GM18861 (cell line): Measurements from ENCODE around the gene TNS1.

Experiments used
- ATAC-seq: cut with Tn5 transposase; IDR thresholded peaks from one replicate; pipeline ENCODE4 v1.9.1; 2021; ENCODE audit not compliant: unreplicated experiment

The TNS1 gene

DNA sequence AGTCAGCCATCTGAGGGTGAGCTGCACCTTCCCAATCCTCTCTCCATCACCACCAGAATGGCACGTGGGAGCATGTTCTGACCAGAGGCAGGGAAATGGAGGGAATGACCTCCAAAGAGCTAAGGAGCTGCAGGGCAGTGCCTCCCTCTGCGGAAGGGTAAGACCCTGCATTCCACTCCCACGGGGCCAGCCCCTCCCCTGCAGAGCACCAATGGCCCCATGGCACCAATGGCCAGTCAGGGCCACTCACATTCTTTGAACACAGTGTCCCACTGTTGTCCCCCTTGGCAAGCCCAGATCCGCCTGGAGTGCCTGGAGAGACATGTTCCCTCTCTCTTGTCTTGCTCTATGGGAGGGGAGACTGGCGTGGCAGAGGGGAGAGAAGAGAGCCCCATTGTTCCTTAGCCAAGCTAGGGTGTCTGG lies 164.4 kb downstream of the TNS1 start:
- ATAC-seq: no peak

DNA sequence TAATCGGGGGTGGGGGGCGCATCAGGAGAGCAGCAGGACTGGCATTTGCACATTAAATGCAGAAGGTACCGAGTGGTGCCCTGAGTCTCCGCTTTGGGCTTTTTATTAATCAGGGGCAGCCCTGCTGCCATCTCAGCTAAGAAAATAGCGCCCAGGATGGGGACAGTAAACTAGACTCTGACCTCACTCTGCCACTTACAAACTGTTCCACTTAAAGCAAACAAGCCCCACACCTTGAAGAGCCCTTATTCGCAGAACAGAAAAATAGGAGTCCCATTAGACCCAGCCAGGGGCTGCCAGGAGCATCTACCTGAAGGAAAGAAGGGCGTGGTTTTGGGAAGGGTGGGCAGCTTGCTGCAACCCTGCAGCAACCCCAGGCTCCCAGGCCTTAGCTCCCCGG lies 165.3 kb downstream of the TNS1 start:
- no peak for ATAC-seq

DNA sequence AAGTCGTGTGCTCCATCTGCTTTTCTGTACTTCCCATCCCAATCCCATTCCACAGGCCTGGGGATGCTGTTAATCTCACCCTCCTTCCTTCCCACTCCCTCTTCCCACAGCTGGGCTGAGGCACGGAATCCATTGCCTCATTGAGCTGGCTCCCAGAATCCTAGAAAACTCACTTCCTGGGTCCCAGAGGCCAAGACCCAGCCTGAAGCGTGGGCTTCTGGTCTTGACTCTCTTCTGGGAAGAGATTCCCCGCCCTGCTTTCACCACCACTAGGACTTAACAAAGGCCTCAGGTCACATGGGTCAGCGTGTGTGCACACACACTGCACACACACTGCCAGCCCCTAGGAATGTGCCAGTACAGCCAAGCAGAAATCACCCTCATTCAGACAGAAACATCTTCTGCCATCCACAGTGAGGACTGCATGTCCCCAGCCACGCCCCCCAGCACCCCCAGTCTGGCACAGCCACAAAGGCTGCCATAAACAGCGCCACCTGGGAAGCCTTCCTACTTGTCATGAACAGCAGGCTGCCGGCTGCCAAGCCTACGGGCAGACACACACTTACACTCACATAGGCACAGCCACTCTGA lies 165.8 kb downstream of the TNS1 start:
- no peak for ATAC-seq

DNA sequence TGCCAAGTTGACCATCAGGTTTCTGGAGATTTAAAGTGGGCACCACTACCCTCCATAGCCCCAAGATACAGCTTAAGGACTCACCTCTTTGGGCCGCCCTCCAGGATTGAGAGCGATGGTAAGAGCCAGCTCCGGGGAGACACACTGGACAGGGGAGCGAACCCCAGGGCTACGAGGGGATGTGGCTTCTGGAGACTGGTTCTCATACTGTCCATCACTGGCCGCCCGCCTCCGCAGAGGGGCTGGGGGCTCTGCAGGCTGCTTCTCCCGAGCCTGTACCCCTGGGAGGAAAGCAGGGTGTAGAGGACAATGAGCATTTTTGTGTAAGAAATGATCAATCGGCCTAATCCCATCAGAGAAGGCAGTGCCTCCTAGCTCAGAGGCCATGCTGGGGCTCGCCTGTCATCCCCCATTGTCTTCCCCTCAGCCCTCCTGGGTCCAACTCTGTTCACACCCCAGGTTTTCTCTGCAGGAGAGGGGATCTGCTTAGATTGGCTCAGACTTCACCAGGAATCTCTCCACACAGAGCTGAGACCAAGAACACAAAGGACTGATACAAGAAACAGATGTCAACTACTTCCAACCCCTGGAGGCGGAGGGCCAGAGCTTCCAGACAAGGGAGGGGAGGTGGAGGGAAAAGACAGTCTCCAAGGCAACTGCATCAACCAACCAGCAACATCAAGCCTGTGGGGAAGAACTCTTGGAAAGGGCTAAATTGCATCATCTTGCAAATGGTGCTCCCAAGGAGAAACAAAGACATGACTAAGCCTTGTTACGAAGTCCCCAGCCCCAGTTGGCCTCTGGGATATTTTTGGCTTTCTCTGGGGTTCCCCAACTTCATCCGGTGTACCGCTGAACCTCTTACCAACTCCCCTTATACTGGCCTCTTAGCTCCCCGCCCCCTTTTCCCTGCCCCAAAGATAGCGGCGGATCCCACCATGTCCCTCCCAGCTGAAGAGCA lies 166.6 kb downstream of the TNS1 start:
- no peak for ATAC-seq

DNA sequence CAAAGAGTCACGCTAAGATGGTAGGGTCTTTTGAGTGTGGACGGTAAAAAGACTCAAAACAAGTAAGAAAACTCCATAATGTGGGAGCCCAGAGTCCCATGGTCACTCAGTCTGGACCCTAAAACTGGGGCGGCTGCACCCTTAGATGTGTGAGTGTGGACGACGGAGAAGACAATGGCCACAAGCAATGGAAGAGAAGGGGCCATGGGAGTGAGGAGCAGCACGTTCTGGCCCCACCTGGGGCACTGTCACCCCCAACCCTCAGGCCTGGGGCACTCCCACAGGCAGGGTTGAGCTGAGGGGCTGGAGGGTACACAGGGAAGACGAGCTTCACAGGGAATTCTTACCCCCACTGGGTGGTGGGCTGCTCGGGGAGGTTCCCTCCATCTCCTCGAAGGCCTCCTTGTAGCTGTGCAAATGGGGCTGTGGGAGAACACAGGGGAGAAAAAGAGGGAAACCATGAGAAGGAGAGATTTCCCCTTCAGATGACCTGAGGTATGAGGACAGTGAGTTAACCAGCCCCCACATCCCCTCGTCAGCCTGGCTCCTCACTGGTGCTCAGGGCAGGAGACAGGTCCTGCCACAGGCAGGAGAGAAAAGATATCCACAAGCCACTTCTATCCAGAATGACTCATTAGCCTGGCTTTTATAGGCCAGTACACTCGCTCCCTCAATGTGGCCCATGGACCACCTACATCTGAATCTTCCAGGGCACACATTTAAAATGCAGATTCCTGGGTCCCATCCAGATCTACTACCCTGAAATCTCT lies 167.9 kb downstream of the TNS1 start:
- no peak for ATAC-seq

DNA sequence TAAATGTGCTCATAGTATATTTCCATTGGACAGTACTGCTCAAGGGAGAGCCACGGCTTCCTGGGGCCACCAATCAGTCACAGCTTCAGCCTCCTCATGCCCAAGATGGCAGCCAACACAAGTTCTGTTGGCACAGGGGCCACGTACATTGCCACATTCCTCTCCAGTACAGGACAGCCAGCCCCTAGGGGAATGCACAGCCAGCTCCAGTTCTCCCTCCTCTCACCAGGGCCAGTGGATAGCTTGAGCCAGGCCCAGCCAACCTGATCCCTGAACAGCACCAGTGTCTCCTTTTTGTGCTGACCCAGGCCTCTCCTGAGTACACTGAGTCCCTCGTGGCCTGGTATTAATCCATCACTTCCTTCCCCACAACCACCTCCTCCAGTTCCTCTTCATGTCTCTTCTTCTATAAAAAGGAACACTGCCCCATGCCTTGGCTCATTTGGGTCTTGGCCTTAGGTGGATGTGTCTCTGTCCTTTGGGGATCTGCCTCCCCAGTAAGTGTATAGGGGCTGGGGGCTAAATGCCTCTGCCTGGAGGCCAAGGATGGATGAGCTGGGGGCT lies 168.7 kb downstream of the TNS1 start:
- ATAC-seq: no peak

DNA sequence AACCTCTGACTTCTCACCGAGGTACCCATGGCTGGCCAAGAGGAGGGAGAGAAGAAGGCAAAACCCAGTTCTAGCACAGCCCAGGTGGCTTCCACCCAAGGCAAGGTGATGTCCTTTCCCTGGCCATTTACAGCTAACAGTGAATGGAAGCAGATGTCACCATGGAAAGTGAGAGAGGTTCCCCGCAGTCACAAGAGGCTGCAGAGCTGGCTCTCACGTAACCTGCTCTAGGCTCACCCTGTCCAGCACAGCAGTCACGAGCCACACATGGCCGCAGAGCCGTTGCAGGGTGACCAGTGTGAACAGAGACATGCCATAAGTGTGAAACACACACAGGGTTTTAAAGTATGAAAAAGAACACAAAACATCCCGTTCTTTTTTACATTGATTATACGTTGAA lies 169.4 kb downstream of the TNS1 start:
- no peak for ATAC-seq

DNA sequence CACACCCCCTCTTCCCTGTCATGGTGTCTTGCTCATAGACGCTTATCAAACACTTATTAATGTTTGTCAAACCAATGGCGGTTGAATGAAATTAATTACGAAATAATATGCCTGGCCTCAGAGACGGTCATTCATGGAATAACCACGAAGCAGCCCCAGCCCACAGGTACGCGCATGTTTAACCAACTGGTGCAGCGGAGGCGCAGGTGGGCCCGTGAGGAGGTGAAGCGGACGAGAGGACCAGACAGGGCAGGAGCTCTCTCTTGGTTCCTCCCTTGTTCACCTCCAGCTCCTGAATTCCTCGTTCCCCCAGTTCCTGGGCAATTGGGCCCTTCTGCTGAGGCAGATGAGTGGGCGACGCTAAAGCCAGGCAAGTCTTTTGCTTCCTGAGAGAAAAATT lies 169.8 kb downstream of the TNS1 start:
- ATAC-seq: no peak

DNA sequence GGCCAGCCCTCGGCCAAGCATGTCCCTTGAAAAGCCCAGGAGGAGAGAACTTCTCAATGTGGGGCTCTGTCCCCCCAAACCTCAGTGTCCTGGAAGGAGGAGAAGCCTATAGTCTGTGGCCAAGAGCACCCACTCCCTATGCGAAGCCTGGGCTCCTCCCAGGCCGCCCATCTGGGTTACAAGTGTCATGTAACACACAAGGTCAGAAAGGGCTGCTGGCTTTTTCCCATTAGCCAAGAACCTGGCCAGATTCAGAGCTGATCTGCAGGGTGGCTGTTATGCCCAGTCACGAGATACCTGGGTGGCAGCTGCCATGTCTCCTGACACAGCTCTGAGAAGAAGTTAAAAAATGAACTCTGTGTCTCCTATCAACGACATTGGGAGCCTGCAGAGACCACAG lies 170.7 kb downstream of the TNS1 start:
- ATAC-seq: no peak

DNA sequence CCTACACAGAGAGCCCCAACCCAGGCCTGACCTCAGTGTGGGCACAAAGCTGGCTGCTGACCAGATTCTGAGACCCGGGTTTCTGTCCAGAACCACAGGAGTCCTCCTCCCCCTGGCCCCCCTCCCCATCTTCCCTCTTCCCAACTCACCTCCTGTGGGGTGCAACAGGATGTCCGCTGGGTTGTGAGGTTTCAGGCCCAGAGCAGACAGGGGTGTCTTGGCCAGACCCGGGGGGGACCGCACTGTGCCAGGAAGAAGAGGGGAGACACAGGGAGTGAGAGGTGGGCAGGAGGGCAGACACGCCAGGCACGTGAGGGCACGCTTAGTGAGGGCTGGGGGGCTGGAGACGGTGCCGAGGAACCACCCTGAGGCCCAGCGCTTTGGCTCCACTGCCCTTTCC lies 171.5 kb downstream of the TNS1 start:
- no peak for ATAC-seq

DNA sequence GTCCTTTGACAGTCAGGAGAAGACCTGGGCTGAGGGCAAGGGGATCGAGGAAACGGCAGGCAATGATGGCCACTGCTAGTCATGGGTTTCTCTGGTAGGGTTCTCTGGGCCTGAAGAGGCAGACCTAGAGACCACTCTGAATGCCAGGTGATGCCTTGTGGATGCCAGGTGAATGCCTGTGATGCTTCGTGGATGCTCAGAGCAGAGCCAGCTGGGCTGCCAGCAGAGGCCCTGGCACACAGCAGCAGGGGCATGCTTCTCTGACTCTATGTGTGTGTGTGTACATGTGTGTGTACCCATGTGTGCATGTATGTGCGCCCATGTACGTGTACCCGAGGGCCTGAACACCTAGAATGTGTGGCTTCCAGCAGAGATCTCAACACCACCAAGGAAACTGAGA lies 172.0 kb downstream of the TNS1 start:
- no peak for ATAC-seq

DNA sequence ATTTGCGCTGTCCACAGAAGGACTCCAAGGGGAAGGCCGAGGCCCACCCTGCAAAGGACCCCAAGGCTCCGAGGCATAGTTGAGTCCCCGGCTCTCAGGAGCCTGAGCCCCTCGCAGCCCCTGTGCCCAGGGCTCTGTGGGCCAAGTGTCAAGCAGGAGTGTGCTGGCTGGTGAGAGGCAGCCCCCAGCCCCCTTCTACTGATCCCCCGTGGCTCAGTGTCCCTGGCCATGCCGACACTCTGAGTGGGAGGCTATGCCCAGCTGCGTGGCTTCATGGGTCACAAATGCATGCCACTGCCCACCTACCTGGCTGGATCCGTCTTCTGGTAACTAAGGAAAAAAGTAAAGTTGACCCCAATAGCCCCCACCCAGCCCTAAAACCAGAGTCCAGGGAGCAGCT lies 172.7 kb downstream of the TNS1 start:
- ATAC-seq: no peak

DNA sequence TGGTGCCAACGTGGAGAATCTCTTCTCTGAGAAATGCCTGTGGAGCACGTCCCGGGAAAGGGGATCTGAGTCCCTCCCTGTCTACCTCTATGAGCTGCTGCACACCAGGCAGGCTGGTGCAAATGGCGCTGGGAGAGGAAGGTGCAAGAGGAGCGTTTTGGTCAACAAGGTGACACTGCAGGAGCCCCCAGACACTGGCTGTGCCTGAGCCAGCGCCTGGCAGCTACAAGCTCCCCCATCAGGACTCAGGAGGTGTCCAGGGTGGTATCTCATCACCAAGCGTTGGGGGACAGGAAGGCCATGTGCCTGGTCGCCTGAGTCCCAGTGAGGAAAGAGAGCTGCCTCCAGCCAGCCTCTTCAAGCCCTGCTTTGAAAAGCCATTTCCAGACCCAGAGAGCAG lies 173.4 kb downstream of the TNS1 start:
- ATAC-seq: no peak

DNA sequence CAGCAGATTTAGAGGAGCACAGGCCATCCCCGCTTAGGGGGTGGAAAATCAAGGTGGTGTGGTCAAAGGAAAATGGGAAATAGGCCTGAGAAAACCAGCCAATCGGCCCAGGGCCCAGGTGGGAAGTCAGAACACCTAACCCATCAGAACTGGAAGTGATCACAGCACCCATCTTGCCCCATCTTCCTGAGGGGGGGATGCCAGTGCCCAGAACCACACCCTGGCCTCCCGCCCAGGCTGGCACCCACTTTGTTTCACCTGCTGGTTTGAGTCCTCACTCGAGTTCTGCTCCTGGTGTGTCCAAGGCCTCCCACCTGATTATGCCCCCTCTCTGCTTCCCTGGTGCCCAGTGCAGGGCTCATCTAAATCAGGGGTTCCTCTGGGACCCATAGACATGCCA lies 174.5 kb downstream of the TNS1 start:
- no peak for ATAC-seq

DNA sequence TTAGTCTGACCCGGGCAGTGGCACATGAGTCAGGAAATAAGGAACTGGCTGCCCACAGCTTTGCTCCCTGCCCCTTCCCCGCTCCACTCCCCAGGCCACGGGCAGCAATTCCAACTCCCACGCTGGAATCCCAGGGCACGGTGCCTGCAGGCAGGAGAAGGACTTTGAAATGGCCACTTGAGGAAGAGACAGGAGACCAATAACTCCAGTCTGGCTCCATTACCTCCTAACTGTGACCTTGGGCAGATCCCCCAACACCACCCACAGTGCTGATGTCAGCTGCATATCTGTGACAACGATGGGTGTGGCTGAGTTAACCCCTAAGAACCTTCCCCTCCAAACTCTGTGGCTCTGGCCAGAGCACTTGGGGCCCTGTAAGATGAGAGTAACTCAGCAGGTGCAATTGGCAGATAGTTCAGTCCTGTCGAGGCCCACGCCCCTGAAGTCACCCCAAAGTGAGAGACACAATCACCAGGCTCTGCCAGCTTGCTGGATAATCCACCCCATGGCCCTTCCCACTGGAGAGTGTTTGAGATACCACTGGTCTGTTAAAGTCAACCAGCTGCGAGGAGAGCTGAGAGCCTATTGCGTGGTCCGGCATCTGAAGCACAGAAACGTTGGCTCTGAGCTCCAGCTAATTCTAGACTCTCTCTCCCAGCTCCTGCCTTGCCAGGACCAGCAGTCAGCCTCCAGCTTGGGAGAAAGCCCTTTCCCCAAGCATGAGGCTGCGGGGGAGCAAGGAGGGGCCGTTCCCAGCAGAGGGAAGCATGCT lies 175.2 kb downstream of the TNS1 start:
- ATAC-seq: no peak

DNA sequence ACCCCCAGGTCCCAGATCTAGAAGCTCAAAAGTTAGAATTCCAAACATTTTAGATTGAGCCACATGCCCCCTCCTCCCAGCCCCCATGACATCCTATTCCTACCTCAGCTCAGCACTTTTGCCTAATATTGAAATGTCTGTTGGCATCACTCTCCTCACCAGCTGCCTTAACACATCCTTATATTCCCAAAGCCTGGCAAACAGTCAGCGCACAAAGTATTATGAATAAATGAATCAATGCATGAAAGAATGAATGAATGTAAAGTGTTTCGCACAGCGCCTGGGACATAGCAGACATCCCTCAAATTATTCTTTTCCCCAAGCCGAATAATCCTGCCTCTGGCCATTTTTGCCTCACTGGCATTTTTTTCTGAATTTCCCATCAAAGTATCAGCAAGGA lies 175.8 kb downstream of the TNS1 start:
- ATAC-seq: no peak

DNA sequence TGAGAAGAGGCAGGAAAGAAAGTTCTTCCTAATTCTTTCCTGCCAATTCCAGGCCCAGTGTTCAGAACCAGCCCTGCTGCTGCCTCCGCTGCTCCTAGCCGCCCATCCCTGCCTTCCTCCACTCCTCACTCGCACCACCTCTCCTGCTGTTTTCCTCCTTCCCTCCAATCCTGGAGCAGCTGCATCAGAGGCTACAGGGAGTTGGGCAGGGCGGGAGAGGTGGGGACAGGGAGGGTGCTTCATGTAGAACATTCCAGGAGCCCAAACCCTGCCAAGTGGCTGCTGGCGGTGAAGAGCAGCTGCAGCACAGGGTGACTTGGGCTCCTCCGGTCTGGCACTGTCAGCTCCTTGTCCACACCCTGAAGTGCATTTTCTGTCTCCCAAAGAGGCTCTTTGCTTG lies 176.3 kb downstream of the TNS1 start:
- ATAC-seq: no peak

DNA sequence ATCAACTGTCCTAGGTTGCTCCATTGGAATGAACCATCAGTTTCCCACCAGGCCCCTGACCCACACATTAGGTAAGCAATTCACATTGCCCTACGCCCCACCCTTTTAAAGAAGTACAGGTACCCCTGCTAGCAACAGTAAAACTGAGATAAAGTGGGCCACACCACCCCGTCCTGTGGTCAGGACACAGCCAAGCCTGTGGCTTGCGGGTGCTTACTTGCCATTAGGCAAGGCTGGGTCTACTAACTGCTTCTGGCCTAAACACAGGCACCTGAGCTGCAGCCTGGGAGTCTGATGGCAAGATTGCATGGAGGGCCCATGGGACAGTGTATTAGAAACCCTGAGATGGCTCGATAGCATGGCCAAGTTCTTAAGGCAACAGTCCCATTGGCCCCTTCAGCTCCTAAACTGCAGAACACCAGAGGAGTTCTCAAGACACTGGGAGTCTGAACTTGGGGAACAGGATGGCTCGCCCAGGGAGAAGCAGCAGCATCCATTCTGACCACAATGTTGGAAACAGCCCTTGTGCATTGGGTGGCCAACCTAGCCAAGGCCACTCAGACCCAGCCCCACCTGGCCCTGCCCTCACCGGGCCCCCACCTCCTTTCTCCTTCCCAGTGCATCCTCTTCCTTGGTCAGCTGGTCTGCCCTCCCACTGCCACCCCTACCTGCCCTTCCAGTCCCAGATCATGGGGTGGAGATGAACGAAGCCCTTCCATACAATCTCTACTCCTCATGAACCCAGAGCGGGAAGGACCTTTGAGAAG lies 177.1 kb downstream of the TNS1 start:
- no peak for ATAC-seq

DNA sequence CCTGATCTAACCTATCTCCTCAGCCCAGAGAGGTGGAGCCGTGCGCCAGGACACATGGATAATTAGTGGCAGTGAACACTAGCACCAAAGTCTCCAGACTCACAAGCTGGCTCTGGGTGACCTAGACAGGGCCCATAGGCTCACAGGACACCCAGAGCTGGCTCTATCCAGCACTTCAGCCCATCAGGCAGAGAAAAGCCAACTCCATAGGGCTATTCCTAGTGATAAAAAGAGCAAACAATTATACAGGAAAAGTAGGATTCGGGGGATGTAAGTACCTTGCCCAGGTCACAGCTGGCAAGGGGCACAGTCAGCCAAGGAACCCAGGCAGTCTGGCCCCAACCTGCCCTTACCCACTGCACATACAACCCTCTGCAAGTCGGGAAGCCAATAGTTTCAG lies 178.6 kb downstream of the TNS1 start:
- no peak for ATAC-seq

DNA sequence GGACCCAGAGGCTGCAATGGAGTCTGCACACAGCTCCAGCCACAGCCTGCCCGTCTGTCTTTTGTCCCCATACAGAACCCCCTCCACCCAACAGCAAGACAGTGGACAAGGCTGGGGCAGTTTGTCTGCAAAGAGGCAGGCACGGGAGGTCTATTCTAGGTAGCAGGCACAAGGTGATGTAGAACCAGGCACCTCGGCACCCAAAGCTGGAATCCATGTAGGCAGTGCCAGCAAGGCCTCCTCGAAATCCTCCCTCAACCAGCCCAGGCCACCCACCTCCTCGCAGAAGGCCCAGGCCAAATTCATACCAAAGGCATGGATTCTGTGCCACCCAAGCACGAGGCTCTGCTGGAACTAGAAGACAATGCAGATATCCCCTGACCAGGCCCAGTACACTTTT lies 179.2 kb downstream of the TNS1 start:
- ATAC-seq: no peak
